ENCODE results near the gene KY.

GRCh38 chr3:134559591-134559990 lies 91.2 kb downstream of the KY start:
- no peak for TF ChIP-seq POLR2A (IDR thresholded peaks at IDR 0.05)
- TF ChIP-seq, protein P1, sequence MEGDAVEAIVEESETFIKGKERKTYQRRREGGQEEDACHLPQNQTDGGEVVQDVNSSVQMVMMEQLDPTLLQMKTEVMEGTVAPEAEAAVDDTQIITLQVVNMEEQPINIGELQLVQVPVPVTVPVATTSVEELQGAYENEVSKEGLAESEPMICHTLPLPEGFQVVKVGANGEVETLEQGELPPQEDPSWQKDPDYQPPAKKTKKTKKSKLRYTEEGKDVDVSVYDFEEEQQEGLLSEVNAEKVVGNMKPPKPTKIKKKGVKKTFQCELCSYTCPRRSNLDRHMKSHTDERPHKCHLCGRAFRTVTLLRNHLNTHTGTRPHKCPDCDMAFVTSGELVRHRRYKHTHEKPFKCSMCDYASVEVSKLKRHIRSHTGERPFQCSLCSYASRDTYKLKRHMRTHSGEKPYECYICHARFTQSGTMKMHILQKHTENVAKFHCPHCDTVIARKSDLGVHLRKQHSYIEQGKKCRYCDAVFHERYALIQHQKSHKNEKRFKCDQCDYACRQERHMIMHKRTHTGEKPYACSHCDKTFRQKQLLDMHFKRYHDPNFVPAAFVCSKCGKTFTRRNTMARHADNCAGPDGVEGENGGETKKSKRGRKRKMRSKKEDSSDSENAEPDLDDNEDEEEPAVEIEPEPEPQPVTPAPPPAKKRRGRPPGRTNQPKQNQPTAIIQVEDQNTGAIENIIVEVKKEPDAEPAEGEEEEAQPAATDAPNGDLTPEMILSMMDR (IDR thresholded peaks at IDR 0.05): no peak
- TF ChIP-seq EP300 (IDR thresholded peaks at IDR 0.05): no peak
